H1 (cell line): Measurements from ENCODE around the gene HS6ST1. TPM values are rescaled to one million over a fixed set of nuclear protein-coding genes. Genes with fewer than 3 reads are reported as not detected.

Experiments used
- CTCF ChIA-PET: fragments of 300-600 bp; sonication (Branson Sonifier 250); formaldehyde crosslinking; loops from one replicate; lab custom pipeline; 2021; ENCODE audit not compliant: partially characterized antibody; lab: Charles Lee
- POLR2A ChIA-PET: fragments of 300-600 bp; sonication (Branson Sonifier 250); formaldehyde crosslinking; loops from one replicate; lab custom pipeline; 2021; ENCODE audit warnings: inconsistent platforms; ENCODE audit not compliant: partially characterized antibody; lab: Charles Lee
- DNase-seq, 2 experiments: peaks; one replicate each; pipeline versions ENCODE4 v3.0.0 to v3.0.0-alpha.2; 2010 to 2022; ENCODE audit warnings: low spot score in 2 of 2, low read depth in 1 of 2, mixed read lengths in 1 of 2
- FAIRE-seq: peaks from 2 replicates; lab custom pipeline; 2011; peaks lifted over from hg19 to GRCh38; lab: Jason Lieb, UNC
- H2AFZ ChIP-seq: 2 replicates; pipeline ENCODE4 v1.8.1; 2012; ENCODE audit warnings: low read length, inconsistent platforms
- H2AK5ac ChIP-seq: 2 replicates; pipeline ENCODE4 v1.6.1; 2013; ENCODE audit warnings: low read depth, low read length
- H2BK120ac ChIP-seq: replicated peaks from 2 replicates; pipeline ENCODE3; 2013; ENCODE audit warnings: low read depth, low read length, inconsistent platforms
- H2BK12ac ChIP-seq: 2 replicates; pipeline ENCODE4 v1.6.1; 2013; ENCODE audit warnings: low read depth, low read length
- H2BK15ac ChIP-seq: 2 replicates; pipeline ENCODE4 v1.6.1; 2013; ENCODE audit warnings: low read length
- H2BK20ac ChIP-seq: 2 replicates; pipeline ENCODE4 v1.6.1; 2013; ENCODE audit warnings: low read length
- H2BK5ac ChIP-seq: 2 replicates; pipeline ENCODE4 v1.6.1; 2013; ENCODE audit warnings: low read depth, low read length
- H3K14ac ChIP-seq: 2 replicates; pipeline ENCODE4 v1.6.1; 2013; ENCODE audit warnings: inconsistent platforms; ENCODE audit not compliant: insufficient read length
- H3K18ac ChIP-seq: 2 replicates; pipeline ENCODE4 v1.6.1; 2013; ENCODE audit warnings: low read length; ENCODE audit errors: extremely low read depth
- H3K23ac ChIP-seq: 2 replicates; pipeline ENCODE4 v1.6.1; 2013; ENCODE audit warnings: inconsistent platforms; ENCODE audit not compliant: insufficient read length
- H3K23me2 ChIP-seq: 2 replicates; pipeline ENCODE4 v1.6.1; 2013; ENCODE audit warnings: low read depth, low read length
- H3K27ac ChIP-seq: 2 replicates; pipeline ENCODE4 v1.6.1; 2011; ENCODE audit warnings: low read depth, low read length, inconsistent platforms
- H3K27me3 ChIP-seq, 4 experiments: replicated peaks in 1 of 4; 1 replicate in 1 of 4; 2 replicates in 3 of 4; pipeline versions ENCODE4 v1.6.1 to v1.8.1; 2011 to 2013; ENCODE audit warnings: low read length in 3 of 4, mild to moderate bottlenecking in 3 of 4, inconsistent platforms in 2 of 4, mixed read lengths in 2 of 4, moderate library complexity in 1 of 4; ENCODE audit not compliant: control insufficient read depth in 3 of 4, insufficient read depth in 3 of 4; ENCODE audit errors: extremely low read depth in 1 of 4
- H3K36me3 ChIP-seq, 4 experiments: 2 replicates each; pipeline versions ENCODE4 v1.6.1 to v1.8.1; 2011 to 2013; ENCODE audit warnings: mild to moderate bottlenecking in 4 of 4, low read length in 3 of 4, moderate library complexity in 2 of 4, control low read depth in 1 of 4, inconsistent platforms in 1 of 4; ENCODE audit not compliant: insufficient read depth in 4 of 4, control insufficient read depth in 2 of 4
- H3K4ac ChIP-seq: replicated peaks from 2 replicates; pipeline ENCODE3; 2013; ENCODE audit warnings: low read length, low read depth, mixed read lengths, inconsistent platforms; ENCODE audit not compliant: insufficient read length
- H3K4me1 ChIP-seq, 4 experiments: replicated peaks in 1 of 4; 1 replicate in 1 of 4; 2 replicates in 3 of 4; pipeline versions ENCODE4 v1.6.1 to v1.8.1; 2011 to 2013; ENCODE audit warnings: low read length in 3 of 4, inconsistent platforms in 2 of 4, mixed read lengths in 1 of 4; ENCODE audit not compliant: insufficient read depth in 4 of 4, control insufficient read depth in 3 of 4
- H3K4me2 ChIP-seq, 2 experiments: 2 replicates each; pipeline versions ENCODE4 v1.6.1 to v1.8.1; 2011 to 2013; ENCODE audit warnings: low read depth in 2 of 2, low read length in 2 of 2, control low read depth in 1 of 2, inconsistent platforms in 1 of 2, mild to moderate bottlenecking in 1 of 2; ENCODE audit not compliant: insufficient read depth in 1 of 2
- H3K4me3 ChIP-seq, 4 experiments: fragments of 200-600, 300-600 bp in 1 of 4; sonication (generic), shearing (Covaris generic), sonication (Bioruptor Twin) in 1 of 4; 2 replicates each; pipeline versions ENCODE4 v1.5.1 to v1.8.1; 2011 to 2016; ENCODE audit warnings: low read length in 4 of 4, low read depth in 3 of 4, control low read depth in 2 of 4, inconsistent platforms in 2 of 4, mild to moderate bottlenecking in 2 of 4, mixed read lengths in 1 of 4, moderate library complexity in 1 of 4; ENCODE audit not compliant: insufficient read depth in 2 of 4; ENCODE audit errors: extremely low read depth in 1 of 4
- H3K56ac ChIP-seq: replicated peaks from 2 replicates; pipeline ENCODE3; 2013; ENCODE audit warnings: low read depth, mild to moderate bottlenecking, mixed read lengths, low read length, inconsistent platforms; ENCODE audit not compliant: insufficient read length
- H3K79me1 ChIP-seq: 2 replicates; pipeline ENCODE4 v1.6.1; 2013; ENCODE audit warnings: low read depth, low read length, control low read depth
- H3K79me2 ChIP-seq, 2 experiments: 2 replicates each; pipeline versions ENCODE4 v1.6.1 to v1.8.1; 2012 to 2013; ENCODE audit warnings: low read length in 2 of 2, mild to moderate bottlenecking in 2 of 2, inconsistent platforms in 1 of 2; ENCODE audit not compliant: insufficient read depth in 2 of 2, control insufficient read depth in 1 of 2
- H3K9ac ChIP-seq, 4 experiments: replicated peaks in 1 of 4; 1 replicate in 1 of 4; 2 replicates in 3 of 4; pipeline versions ENCODE4 v1.6.1 to v1.8.1; 2011 to 2013; ENCODE audit warnings: low read depth in 3 of 4, low read length in 3 of 4, control low read depth in 2 of 4, mild to moderate bottlenecking in 2 of 4, moderate library complexity in 2 of 4, inconsistent platforms in 1 of 4; ENCODE audit errors: extremely low read depth in 1 of 4
- H3K9me3 ChIP-seq, 2 experiments: 2 replicates each; pipeline versions ENCODE4 v1.6.1 to v1.8.1; 2012 to 2013; ENCODE audit warnings: mild to moderate bottlenecking in 2 of 2, moderate library complexity in 2 of 2, control low read depth in 1 of 2, inconsistent platforms in 1 of 2, low read depth in 1 of 2, low read length in 1 of 2, mixed read lengths in 1 of 2; ENCODE audit not compliant: insufficient read depth in 2 of 2
- H4K20me1 ChIP-seq, 2 experiments: replicated peaks in 1 of 2; 2 replicates each; pipeline versions ENCODE3 to v1.8.1; 2011 to 2013; ENCODE audit warnings: inconsistent platforms in 2 of 2, low read length in 2 of 2, mild to moderate bottlenecking in 1 of 2; ENCODE audit not compliant: insufficient read depth in 2 of 2, control insufficient read depth in 1 of 2
- H4K5ac ChIP-seq: 2 replicates; pipeline ENCODE4 v1.6.1; 2013; ENCODE audit warnings: low read length, low read depth, mixed read lengths, inconsistent platforms; ENCODE audit not compliant: insufficient read length
- H4K8ac ChIP-seq: 2 replicates; pipeline ENCODE4 v1.8.0; 2013; ENCODE audit warnings: mild to moderate bottlenecking, moderate library complexity, low read length, inconsistent platforms; ENCODE audit not compliant: insufficient read depth; ENCODE audit errors: extremely low read depth
- H4K91ac ChIP-seq: replicated peaks from 2 replicates; pipeline ENCODE3; 2013; ENCODE audit warnings: low read length, mixed read lengths, inconsistent platforms; ENCODE audit not compliant: insufficient read length
- ATF2 ChIP-seq: IDR thresholded peaks from 2 replicates; pipeline ENCODE4 v1.6.1; 2012; ENCODE audit warnings: low read length, inconsistent platforms
- POU5F1 ChIP-seq: IDR thresholded peaks from 2 replicates; pipeline ENCODE4 v1.6.1; 2011; ENCODE audit warnings: low read depth, mild to moderate bottlenecking, low read length, moderate library complexity
- SIRT6 ChIP-seq: IDR thresholded peaks from one replicate; pipeline ENCODE4 v1.7.1; 2012; ENCODE audit warnings: low read length, inconsistent platforms
- WGBS, 2 experiments: shearing (Covaris generic) in 1 of 2; methylation state at CpG; one replicate each; pipeline versions ENCODE4 v1.1.6 to v1.1.7; 2013 to 2015; ENCODE audit warnings: low lambda C conversion rate in 2 of 2, mixed read lengths in 2 of 2, inconsistent platforms in 1 of 2, low coverage in 1 of 2, missing lambda C conversion rate in 1 of 2; ENCODE audit not compliant: insufficient replicate concordance in 2 of 2, insufficient coverage in 1 of 2, insufficient read length in 1 of 2; ENCODE audit errors: extremely low coverage in 1 of 2, missing lambda C conversion rate in 1 of 2; 5-methylcytosine and 5-hydroxymethylcytosine counted together
- polyA plus RNA-seq, 7 experiments: library from polyadenylated mRNA; depleted of rRNA in 3 of 7; stranded (reverse) in 5 of 7; unstranded in 2 of 7; fragments of >200 nt in 5 of 7; fragments of 200-250 nt in 2 of 7; gene quantifications; 1 replicate in 5 of 7; 2 replicates in 1 of 7; 4 replicates in 1 of 7; pipeline versions ENCODE4 v1.2.1 to v1.2.3, GENCODE V29; 2011 to 2013; ENCODE audit warnings: missing spikeins in 2 of 7, mixed read lengths in 2 of 7
- total RNA-seq: library from RNA; stranded (reverse); fragmentation: NEBNext Ultra II Directional; extraction: Animal tissue kit (Norgen Biotek cat#: 25700); gene quantifications from 2 replicates; pipeline ENCODE4 v1.2.1, GENCODE V29; 2021

HS6ST1 gene
- total and polyA plus RNA-seq, 2 of the 8 experiments (the other 6 are each of a cell fraction or from before 2014, with no cell fraction given), result 37.4 to 74.6 TPM

GRCh38 chr2:128276878-128277675 lies 41.6 kb downstream of the HS6ST1 start:
- H3K79me2 ChIP-seq, result peaks cover 0 to 66% of the 10 kb centered on the region in 2 experiments; a peak in 2 of 4 replicates
- H3K36me3 ChIP-seq, result peaks cover 2 to 12% (median 5%) of the 10 kb centered on the region in 4 experiments; a peak in 5 of 8 replicates
- 90% methylated on average over 17 of the region's 17 CpGs; no CpG with 5 or more reads in 1 of the 2 experiments for WGBS, 2 experiments
- no peak for DNase-seq
- H3K27me3 ChIP-seq, result no peaks in the 10 kb centered on the region
- TF ChIP-seq POU5F1, result no peak
- TF ChIP-seq ATF2, result no peak
- no peak for TF ChIP-seq SIRT6
- no peak overlapping the region for H3K27ac ChIP-seq
- no peak overlapping the region for H3K4ac ChIP-seq
- no peak overlapping the region for H2AFZ ChIP-seq
- H3K23ac ChIP-seq, result no peak overlapping the region
- no peak overlapping the region for H4K91ac ChIP-seq
- peaks cover 30% of the 10 kb centered on the region for H3K79me1 ChIP-seq
- H3K56ac ChIP-seq, result no peak overlapping the region
- H2BK20ac ChIP-seq, result no peak overlapping the region
- H3K9me3 ChIP-seq, result no peaks in the 10 kb centered on the region
- no peak overlapping the region for H3K18ac ChIP-seq
- no peak overlapping the region for H2BK15ac ChIP-seq
- no peak overlapping the region for H3K14ac ChIP-seq
- no peaks in the 10 kb centered on the region for H3K23me2 ChIP-seq
- H2BK120ac ChIP-seq, result no peak overlapping the region
- peaks cover 22 to 56% of the 10 kb centered on the region in 2 experiments for H4K20me1 ChIP-seq
- 0 out of 7 replicates have a peak overlapping the region, but pooled peaks of 1 of the 4 experiments have one; percentile 2 for H3K9ac ChIP-seq
- CTCF ChIA-PET, result interaction anchor here (0.8 to 1.3 kb wide), 4 partner anchors 13 to 248 kb away, joined by 3 to 5 read pairs (median 3); no protein-coding TSS in a partner anchor
- peaks cover 0 to 4% (median 1%) of the 10 kb centered on the region in 4 experiments; a peak in 5 of 7 replicates for H3K4me1 ChIP-seq
- H2BK5ac ChIP-seq, result no peak overlapping the region
- POLR2A ChIA-PET, result interaction anchor here (0.8 kb wide), 1 partner anchor 12 kb away, joined by 5 read pairs; no protein-coding TSS in a partner anchor
- H3K4me3 ChIP-seq, result no peak overlapping the region
- no peak overlapping the region for H3K4me2 ChIP-seq
- no peak overlapping the region for H2AK5ac ChIP-seq
- FAIRE-seq, result no peak
- H2BK12ac ChIP-seq, result no peak overlapping the region
- H4K5ac ChIP-seq, result no peak overlapping the region
- H4K8ac ChIP-seq, result peak overlapping the region; percentile 11; the same call in 1 of the 2 replicates
